Activated effector memory CD4-positive, alpha-beta T cell treated with anti-CD3 and anti-CD28 coated beads, Interleukin-2, amount 50 U/mL, for 16 hours (primary cell): ENCODE results near the gene DYNLRB1.
"Not testable (repeated sequence)": the region's sequence is repeated elsewhere in the genome, so short reads cannot be mapped to it uniquely, and the experiment has no call there.

Source experiments
- DNase-seq: peaks from one replicate; pipeline ENCODE4 v3.0.0-alpha.2; 2020

The DYNLRB1 gene

GRCh38 chr20:34516247-34517113 lies at the start of gene DYNLRB1:
TSS of gene DYNLRB1 (plus strand) at chr20:34516422. CDS start at chr20:34516459, 37 bp downstream.
- peak; percentile 98 for DNase-seq

- no peak for DNase-seq
These were observed 47.3 kb upstream of the DYNLRB1 start for GRCh38 chr20:34468951-34469350.

- DNase-seq = no peak
These were observed 43.8 kb upstream of the DYNLRB1 start for GRCh38 chr20:34472246-34472925.

GRCh38 chr20:34473262-34473883 lies 42.8 kb upstream of the DYNLRB1 start:
- peak; percentile 66 for DNase-seq

GRCh38 chr20:34475979-34476736 lies 40.1 kb upstream of the DYNLRB1 start:
- DNase-seq = peak; percentile 77

GRCh38 chr20:34479627-34480026 lies 36.6 kb upstream of the DYNLRB1 start:
- DNase-seq = no peak

- DNase-seq = not testable (repeated sequence)
These were observed 34.1 kb upstream of the DYNLRB1 start for GRCh38 chr20:34482154-34482553.

GRCh38 chr20:34483585-34484220 lies 32.5 kb upstream of the DYNLRB1 start:
- not testable (repeated sequence) for DNase-seq

GRCh38 chr20:34485068-34485634 lies 31.1 kb upstream of the DYNLRB1 start:
- DNase-seq = no peak

GRCh38 chr20:34491226-34491931 lies 24.8 kb upstream of the DYNLRB1 start:
- no peak for DNase-seq

- no peak for DNase-seq
These were observed 24.2 kb upstream of the DYNLRB1 start for GRCh38 chr20:34491932-34492509.

GRCh38 chr20:34493646-34494045 lies 22.6 kb upstream of the DYNLRB1 start:
- no peak for DNase-seq

- no peak for DNase-seq
These were observed 20.9 kb upstream of the DYNLRB1 start for GRCh38 chr20:34495307-34495706.

GRCh38 chr20:34495916-34496315 lies 20.3 kb upstream of the DYNLRB1 start:
- no peak for DNase-seq

- not testable (repeated sequence) for DNase-seq
These were observed 18.6 kb upstream of the DYNLRB1 start for GRCh38 chr20:34497596-34497995.

GRCh38 chr20:34500823-34501222 lies 15.4 kb upstream of the DYNLRB1 start:
- DNase-seq = no peak

- no peak for DNase-seq
These were observed 9.7 kb upstream of the DYNLRB1 start for GRCh38 chr20:34506480-34506879.

- DNase-seq = no peak
These were observed 8.4 kb upstream of the DYNLRB1 start for GRCh38 chr20:34507702-34508413.

- DNase-seq = no peak
These were observed 5.6 kb upstream of the DYNLRB1 start for GRCh38 chr20:34510575-34510974.

GRCh38 chr20:34511891-34512265 lies 4.3 kb upstream of the DYNLRB1 start:
- no peak for DNase-seq
